ENCODE results near the gene FAM98C. TPM values are rescaled to one million over a fixed set of nuclear protein-coding genes. Genes with fewer than 3 reads are reported as not detected.

FAM98C gene
- total RNA-seq, 1 donor from 2014 or later, result 5.8 TPM

DNA sequence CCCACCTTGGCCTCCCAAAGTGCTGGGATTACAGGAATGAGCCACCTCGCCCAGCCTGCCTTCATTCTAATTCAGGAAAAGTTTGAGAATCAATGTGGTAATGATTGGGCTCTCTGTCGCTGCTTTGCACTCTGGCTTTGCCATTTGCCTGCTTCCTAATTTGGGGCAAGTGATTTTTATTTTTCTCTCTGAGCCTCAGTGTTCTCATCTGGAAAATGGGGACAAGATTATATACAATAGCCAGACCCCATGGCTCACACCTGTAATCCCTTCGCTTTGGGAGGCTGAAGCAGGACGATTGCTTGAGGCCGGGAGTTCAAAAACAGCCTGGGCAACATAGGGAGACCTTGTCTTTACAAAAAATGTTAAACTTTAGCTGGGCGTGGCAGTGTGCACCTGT lies 34.4 kb downstream of the FAM98C start:
- H3K27ac Mint-ChIP-seq (ENCODE audit: unreplicated experiment), result no peak overlapping the region

DNA sequence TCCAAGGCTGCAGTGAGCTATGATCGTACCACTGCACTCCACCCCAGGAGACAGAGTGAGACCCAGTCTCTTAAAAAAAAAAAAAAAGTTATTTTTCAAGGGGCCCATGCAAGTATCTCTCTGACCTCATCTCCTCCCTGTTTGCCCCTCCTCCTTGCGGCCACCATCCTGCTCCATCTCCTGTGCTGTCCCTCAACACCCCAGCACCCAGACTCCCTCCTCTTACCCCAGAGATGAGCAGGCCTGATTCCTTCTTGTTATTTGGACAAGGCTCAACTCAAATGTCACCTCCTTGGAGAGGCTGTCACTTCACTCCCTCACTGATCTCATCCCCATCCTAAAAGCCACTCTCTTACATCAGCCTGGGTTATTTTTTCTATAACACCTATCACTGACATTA lies 35.0 kb downstream of the FAM98C start:
- no peaks in the 10 kb centered on the region for H3K36me3 Mint-ChIP-seq (ENCODE audit: unreplicated experiment)
- no peak overlapping the region for H3K4me3 Mint-ChIP-seq (ENCODE audit: unreplicated experiment)
- peaks cover 14% of the 10 kb centered on the region for H3K4me1 Mint-ChIP-seq (ENCODE audit: low read depth, unreplicated experiment)
- H3K27me3 Mint-ChIP-seq (ENCODE audit: unreplicated experiment), result peaks cover 4% of the 10 kb centered on the region
- TF ChIP-seq, protein P1, sequence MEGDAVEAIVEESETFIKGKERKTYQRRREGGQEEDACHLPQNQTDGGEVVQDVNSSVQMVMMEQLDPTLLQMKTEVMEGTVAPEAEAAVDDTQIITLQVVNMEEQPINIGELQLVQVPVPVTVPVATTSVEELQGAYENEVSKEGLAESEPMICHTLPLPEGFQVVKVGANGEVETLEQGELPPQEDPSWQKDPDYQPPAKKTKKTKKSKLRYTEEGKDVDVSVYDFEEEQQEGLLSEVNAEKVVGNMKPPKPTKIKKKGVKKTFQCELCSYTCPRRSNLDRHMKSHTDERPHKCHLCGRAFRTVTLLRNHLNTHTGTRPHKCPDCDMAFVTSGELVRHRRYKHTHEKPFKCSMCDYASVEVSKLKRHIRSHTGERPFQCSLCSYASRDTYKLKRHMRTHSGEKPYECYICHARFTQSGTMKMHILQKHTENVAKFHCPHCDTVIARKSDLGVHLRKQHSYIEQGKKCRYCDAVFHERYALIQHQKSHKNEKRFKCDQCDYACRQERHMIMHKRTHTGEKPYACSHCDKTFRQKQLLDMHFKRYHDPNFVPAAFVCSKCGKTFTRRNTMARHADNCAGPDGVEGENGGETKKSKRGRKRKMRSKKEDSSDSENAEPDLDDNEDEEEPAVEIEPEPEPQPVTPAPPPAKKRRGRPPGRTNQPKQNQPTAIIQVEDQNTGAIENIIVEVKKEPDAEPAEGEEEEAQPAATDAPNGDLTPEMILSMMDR (IDR thresholded peaks at IDR 0.05; ENCODE audit: partially characterized antibody, unreplicated experiment), result no peak
- no peak for DNase-seq
- no peak overlapping the region for H3K27ac Mint-ChIP-seq (ENCODE audit: unreplicated experiment)
- no peaks in the 10 kb centered on the region for H3K9me3 Mint-ChIP-seq (ENCODE audit: unreplicated experiment)

More for the DNA sequence above, 34.4 kb downstream of the FAM98C start:
- Mint-ChIP-seq H3K9me3 (ENCODE audit: unreplicated experiment) (no peaks in the 10 kb centered on the region), H3K4me3 (ENCODE audit: unreplicated experiment) (no peak overlapping the region), H3K27me3 (ENCODE audit: unreplicated experiment) (peaks cover 4% of the 10 kb centered on the region), H3K4me1 (ENCODE audit: low read depth, unreplicated experiment) (peaks cover 14% of the 10 kb centered on the region), H3K36me3 (ENCODE audit: unreplicated experiment) (no peaks in the 10 kb centered on the region)
- no peak for DNase-seq
- TF ChIP-seq, protein P1 (IDR thresholded peaks at IDR 0.05; ENCODE audit: partially characterized antibody, unreplicated experiment), result no peak

DNA sequence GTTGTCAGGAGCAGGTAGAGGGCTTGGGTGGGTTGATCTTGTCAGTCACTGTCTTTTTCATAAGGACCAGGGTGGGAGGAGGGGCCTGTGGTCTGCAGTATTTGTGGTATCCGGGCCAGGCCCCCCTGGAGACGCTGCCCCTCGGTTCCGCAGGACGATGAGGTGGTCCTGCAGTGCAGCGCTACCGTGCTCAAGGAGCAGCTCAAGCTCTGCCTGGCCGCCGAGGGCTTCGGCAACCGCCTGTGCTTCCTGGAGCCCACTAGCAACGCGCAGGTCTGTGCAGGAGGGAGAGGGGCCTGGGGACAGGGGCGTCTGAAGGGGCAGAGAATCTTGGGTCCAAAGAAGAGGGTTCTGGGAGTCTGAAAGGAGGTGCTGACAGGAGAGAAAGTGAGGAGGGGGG lies 37.7 kb downstream of the FAM98C start:
- Mint-ChIP-seq H3K36me3 (ENCODE audit: unreplicated experiment) (peaks cover 5% of the 10 kb centered on the region), H3K4me1 (ENCODE audit: low read depth, unreplicated experiment) (peaks cover 5% of the 10 kb centered on the region), H3K27me3 (ENCODE audit: unreplicated experiment) (peaks cover 3% of the 10 kb centered on the region), H3K9me3 (ENCODE audit: unreplicated experiment) (peaks cover 5% of the 10 kb centered on the region), H3K27ac (ENCODE audit: unreplicated experiment) (no peak overlapping the region), H3K4me3 (ENCODE audit: unreplicated experiment) (no peak overlapping the region)
- TF ChIP-seq, protein P1 (IDR thresholded peaks at IDR 0.05; ENCODE audit: partially characterized antibody, unreplicated experiment), result no peak
- no peak for DNase-seq

GRCh38 chr19:38441657-38442348 lies 38.9 kb downstream of the FAM98C start:
- peaks cover 8% of the 10 kb centered on the region for H3K9me3 Mint-ChIP-seq (ENCODE audit: unreplicated experiment)
- peaks cover 5% of the 10 kb centered on the region for H3K36me3 Mint-ChIP-seq (ENCODE audit: unreplicated experiment)
- peaks cover 5% of the 10 kb centered on the region for H3K4me1 Mint-ChIP-seq (ENCODE audit: low read depth, unreplicated experiment)
- H3K4me3 Mint-ChIP-seq (ENCODE audit: unreplicated experiment), result no peak overlapping the region
- peaks cover 7% of the 10 kb centered on the region for H3K27me3 Mint-ChIP-seq (ENCODE audit: unreplicated experiment)
- no peak for DNase-seq
- TF ChIP-seq, protein P1 (IDR thresholded peaks at IDR 0.05; ENCODE audit: partially characterized antibody, unreplicated experiment), result no peak
- H3K27ac Mint-ChIP-seq (ENCODE audit: unreplicated experiment), result no peak overlapping the region

GRCh38 chr19:38442736-38443135 lies 39.8 kb downstream of the FAM98C start:
- Mint-ChIP-seq H3K4me1 (ENCODE audit: low read depth, unreplicated experiment) (peaks cover 5% of the 10 kb centered on the region), H3K27ac (ENCODE audit: unreplicated experiment) (no peak overlapping the region), H3K9me3 (ENCODE audit: unreplicated experiment) (peaks cover 8% of the 10 kb centered on the region), H3K27me3 (ENCODE audit: unreplicated experiment) (peaks cover 7% of the 10 kb centered on the region), H3K4me3 (ENCODE audit: unreplicated experiment) (no peak overlapping the region), H3K36me3 (ENCODE audit: unreplicated experiment) (peaks cover 5% of the 10 kb centered on the region)
- no peak for DNase-seq
- TF ChIP-seq, protein P1 (IDR thresholded peaks at IDR 0.05; ENCODE audit: partially characterized antibody, unreplicated experiment), result no peak

All from glutamatergic neuron (in vitro differentiated cells).